Activated B cell treated with CpG ODN at 0.5 μM for 24 hours (primary cell): Measurements from ENCODE around the gene APBB2. TPM values are rescaled to one million over a fixed set of nuclear protein-coding genes. Genes with fewer than 3 reads are reported as not detected.

Experiments used
- ATAC-seq: fragments of 200-7000 bp; cut with Tn5 transposase; one replicate; pipeline ENCODE4 v1.10.0; 2021; ENCODE audit warnings: low read depth, mild to moderate bottlenecking, moderate library complexity
- CTCF ChIA-PET: fragments of 350-600 bp; sonication (Branson Sonifier 250); formaldehyde crosslinking; loops from one replicate; lab custom pipeline; 2021; ENCODE audit warnings: antibody characterized with exemption; lab: Charles Lee
- POLR2A ChIA-PET: fragments of 350-600 bp; sonication (Branson Sonifier 250); formaldehyde crosslinking; loops from one replicate; lab custom pipeline; 2021; ENCODE audit warnings: antibody characterized with exemption; lab: Charles Lee
- DNase-seq: peaks from one replicate; pipeline ENCODE4 v3.0.0; 2022
- H3K27ac Mint-ChIP-seq: one replicate; pipeline ENCODE4 v1.8.0; 2020; ENCODE audit warnings: mixed read lengths
- H3K27me3 Mint-ChIP-seq: one replicate; pipeline ENCODE4 v1.8.0; 2021; ENCODE audit warnings: mixed read lengths
- H3K36me3 Mint-ChIP-seq: one replicate; pipeline ENCODE4 v1.8.0; 2021; ENCODE audit warnings: low read depth, mixed read lengths
- H3K4me1 Mint-ChIP-seq: one replicate; pipeline ENCODE4 v1.8.0; 2021; ENCODE audit warnings: mixed read lengths
- H3K4me3 Mint-ChIP-seq: one replicate; pipeline ENCODE4 v1.8.0; 2020; ENCODE audit warnings: mild to moderate bottlenecking, mixed read lengths
- H3K9me3 Mint-ChIP-seq: one replicate; pipeline ENCODE4 v1.8.0; 2020; ENCODE audit warnings: mixed read lengths
- intact Hi-C: fragments of 100-400 bp; cut with micrococcal nuclease; formaldehyde crosslinking; loops from one replicate; pipeline ENCODE4 v1.15.1; 2024
- total RNA-seq: library from RNA; stranded (reverse); gene quantifications from 2 replicates; pipeline ENCODE4 v1.2.3, GENCODE V29; 2022
- TF ChIP-seq, protein P1 (sequence below): fragments of 200-600 bp; IDR thresholded peaks from one replicate; pipeline ENCODE4 v1.8.0; 2022; ENCODE audit warnings: antibody characterized with exemption, mild to moderate bottlenecking

Gene APBB2
- total RNA-seq, 1 donor from 2014 or later: 3.7 TPM

DNA sequence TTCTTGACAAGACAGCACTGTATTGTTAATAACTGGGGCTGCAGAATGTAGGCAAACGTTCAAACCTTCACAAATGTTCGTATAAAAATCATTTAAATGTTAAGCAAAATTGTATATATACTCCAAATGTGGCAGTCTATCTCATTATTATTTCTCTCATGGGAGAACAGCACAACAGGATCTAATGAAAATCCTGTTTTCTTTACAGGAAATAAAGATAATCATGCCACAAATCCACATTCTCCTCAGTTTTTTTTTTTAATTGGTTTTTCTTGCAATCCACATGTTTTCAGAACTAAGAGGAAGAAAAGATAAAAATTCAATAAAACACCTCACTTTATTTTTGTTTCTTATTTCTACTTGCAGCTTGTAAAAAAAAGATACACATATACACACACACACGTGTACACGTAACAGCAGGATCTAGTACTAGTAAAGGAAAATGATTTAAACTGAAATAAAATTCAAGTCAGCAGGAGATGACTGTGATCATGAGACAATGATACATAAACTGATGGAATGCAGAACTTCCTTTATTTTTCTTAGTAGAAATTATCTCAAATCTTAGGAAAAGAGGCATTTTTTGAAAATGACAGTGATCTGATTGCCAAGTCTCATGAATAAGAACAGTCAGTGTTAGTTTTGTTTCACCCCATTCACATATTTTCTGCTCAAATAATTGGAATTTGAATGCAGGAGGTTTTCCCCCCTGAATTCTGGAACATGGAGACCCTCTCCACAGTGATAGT lies 11.3 kb downstream of the APBB2 start:
- ChIA-PET CTCF (no interaction called here), POLR2A (no interaction called here)
- no peaks in the 10 kb centered on the region for H3K36me3 Mint-ChIP-seq
- ATAC-seq (no peak), DNase-seq (no peak)
- intact Hi-C loops: no loop called here
- no peaks in the 10 kb centered on the region for H3K9me3 Mint-ChIP-seq
- TF ChIP-seq, protein P1, sequence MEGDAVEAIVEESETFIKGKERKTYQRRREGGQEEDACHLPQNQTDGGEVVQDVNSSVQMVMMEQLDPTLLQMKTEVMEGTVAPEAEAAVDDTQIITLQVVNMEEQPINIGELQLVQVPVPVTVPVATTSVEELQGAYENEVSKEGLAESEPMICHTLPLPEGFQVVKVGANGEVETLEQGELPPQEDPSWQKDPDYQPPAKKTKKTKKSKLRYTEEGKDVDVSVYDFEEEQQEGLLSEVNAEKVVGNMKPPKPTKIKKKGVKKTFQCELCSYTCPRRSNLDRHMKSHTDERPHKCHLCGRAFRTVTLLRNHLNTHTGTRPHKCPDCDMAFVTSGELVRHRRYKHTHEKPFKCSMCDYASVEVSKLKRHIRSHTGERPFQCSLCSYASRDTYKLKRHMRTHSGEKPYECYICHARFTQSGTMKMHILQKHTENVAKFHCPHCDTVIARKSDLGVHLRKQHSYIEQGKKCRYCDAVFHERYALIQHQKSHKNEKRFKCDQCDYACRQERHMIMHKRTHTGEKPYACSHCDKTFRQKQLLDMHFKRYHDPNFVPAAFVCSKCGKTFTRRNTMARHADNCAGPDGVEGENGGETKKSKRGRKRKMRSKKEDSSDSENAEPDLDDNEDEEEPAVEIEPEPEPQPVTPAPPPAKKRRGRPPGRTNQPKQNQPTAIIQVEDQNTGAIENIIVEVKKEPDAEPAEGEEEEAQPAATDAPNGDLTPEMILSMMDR: no peak
- H3K4me3 Mint-ChIP-seq: no peak overlapping the region
- no peak overlapping the region for H3K27ac Mint-ChIP-seq
- H3K4me1 Mint-ChIP-seq: no peaks in the 10 kb centered on the region
- peaks cover 8% of the 10 kb centered on the region for H3K27me3 Mint-ChIP-seq

DNA sequence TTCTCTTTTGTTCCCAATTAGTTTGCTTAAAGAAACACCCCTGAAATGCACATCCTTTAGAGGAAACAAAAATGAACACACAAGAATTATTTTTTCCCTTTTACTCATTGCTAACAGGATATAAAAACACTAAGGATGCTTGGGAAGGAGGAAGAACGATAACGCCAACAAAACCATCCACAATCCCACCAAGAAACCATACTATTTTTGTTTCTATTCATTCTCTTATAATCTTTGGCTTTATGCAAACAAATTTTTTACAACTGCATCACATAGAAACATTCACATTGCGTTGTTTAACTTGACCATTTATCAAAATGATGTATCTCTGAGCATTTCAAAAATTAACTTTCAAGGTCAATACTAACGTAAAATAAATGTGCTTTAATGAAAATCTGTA lies 12.0 kb downstream of the APBB2 start:
- ATAC-seq: no peak
- no peak for DNase-seq
- CTCF ChIA-PET: no interaction called here
- TF ChIP-seq, protein P1: no peak
- Mint-ChIP-seq H3K27ac (no peak overlapping the region), H3K36me3 (no peaks in the 10 kb centered on the region), H3K27me3 (peaks cover 8% of the 10 kb centered on the region), H3K4me1 (no peaks in the 10 kb centered on the region), H3K9me3 (no peaks in the 10 kb centered on the region), H3K4me3 (no peak overlapping the region)
- intact Hi-C loops: no loop called here
- POLR2A ChIA-PET: no interaction called here

DNA sequence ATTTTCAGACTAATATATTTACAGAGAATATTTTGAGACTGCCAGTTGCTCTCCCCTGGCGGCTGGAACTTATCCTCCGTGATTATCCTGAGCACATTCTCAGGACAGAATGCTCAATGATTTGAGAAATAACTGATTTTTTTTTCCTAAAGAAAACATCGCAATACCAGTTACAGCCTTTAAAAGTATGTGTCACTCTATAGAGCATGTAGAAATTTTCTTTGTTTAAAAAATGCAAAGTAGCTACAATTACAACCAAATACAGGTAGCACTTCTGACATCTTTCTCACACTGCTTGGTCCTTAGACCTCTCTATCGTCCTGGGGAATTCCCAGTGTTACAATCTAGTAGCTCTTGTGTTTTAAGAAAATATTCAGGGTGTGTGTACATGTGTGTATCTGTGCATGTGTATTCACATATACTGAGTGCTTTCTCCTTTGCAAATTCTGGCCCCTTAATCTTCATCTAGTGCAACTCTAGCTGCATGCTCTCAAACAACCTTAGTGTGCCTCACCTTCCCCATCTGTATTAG lies 13.8 kb downstream of the APBB2 start:
- Mint-ChIP-seq H3K27ac (no peak overlapping the region), H3K4me1 (no peaks in the 10 kb centered on the region), H3K27me3 (peaks cover 8% of the 10 kb centered on the region), H3K9me3 (no peaks in the 10 kb centered on the region), H3K4me3 (no peak overlapping the region), H3K36me3 (no peaks in the 10 kb centered on the region)
- ChIA-PET CTCF (no interaction called here), POLR2A (no interaction called here)
- TF ChIP-seq, protein P1: no peak
- ATAC-seq (no peak), DNase-seq (no peak)
- intact Hi-C loops: no loop called here

DNA sequence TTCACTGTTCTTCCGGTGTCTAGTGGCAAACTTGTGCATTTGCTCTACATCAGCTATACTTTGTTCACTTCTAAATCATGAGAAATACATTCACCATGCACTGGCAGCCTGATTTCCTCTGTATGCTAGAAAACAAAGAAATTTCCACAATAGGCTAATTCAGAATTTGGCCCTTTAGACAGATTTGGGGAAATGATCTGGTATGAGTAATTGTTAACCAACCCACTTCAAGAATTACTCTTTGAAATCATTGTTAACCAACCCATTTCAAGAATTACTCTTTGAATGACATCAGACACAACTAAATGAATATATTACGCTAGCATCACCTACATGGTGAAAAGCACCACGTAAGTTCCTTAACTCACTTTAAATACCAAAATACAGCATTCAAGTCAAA lies 14.6 kb downstream of the APBB2 start:
- ChIA-PET CTCF (no interaction called here), POLR2A (no interaction called here)
- ATAC-seq (no peak), DNase-seq (no peak)
- no peak overlapping the region for H3K27ac Mint-ChIP-seq
- no peaks in the 10 kb centered on the region for H3K4me1 Mint-ChIP-seq
- peaks cover 8% of the 10 kb centered on the region for H3K27me3 Mint-ChIP-seq
- TF ChIP-seq, protein P1: no peak
- no peak overlapping the region for H3K4me3 Mint-ChIP-seq
- H3K36me3 Mint-ChIP-seq: no peaks in the 10 kb centered on the region
- H3K9me3 Mint-ChIP-seq: no peaks in the 10 kb centered on the region
- intact Hi-C loops: no loop called here

DNA sequence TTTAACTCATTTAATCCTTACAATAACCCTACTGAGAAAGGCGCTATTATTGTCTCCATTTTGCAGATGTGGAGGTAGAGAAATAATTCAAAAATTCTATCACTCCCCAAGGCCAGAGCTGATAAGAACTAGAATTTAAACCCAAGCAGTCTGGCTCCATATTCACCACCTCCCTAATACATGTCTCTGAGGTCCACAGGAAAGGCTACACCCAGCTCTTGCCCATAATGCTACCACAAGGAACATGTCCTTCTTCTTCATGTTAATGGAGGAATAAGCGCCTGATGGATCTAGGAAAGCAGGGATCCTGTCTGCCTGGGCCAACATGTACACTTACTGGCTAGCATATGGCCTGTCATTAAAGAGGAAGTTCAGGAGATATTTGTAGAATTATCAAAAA lies 16.3 kb downstream of the APBB2 start:
- POLR2A ChIA-PET: no interaction called here
- H3K9me3 Mint-ChIP-seq: no peaks in the 10 kb centered on the region
- no peaks in the 10 kb centered on the region for H3K36me3 Mint-ChIP-seq
- H3K27ac Mint-ChIP-seq: no peak overlapping the region
- TF ChIP-seq, protein P1: no peak
- ATAC-seq (no peak), DNase-seq (no peak)
- no peak overlapping the region for H3K4me3 Mint-ChIP-seq
- CTCF ChIA-PET: no interaction called here
- H3K27me3 Mint-ChIP-seq: peaks cover 7% of the 10 kb centered on the region
- intact Hi-C loops: no loop called here
- H3K4me1 Mint-ChIP-seq: no peaks in the 10 kb centered on the region
